ENCODE data around the gene FAM185A.
A peak's percentile ranks its signal among the peaks of the same experiment; 100 is the strongest.
"Not testable (repeated sequence)": the region's sequence is repeated elsewhere in the genome, so short reads cannot be mapped to it uniquely, and the experiment has no call there.

Gene FAM185A

DNA sequence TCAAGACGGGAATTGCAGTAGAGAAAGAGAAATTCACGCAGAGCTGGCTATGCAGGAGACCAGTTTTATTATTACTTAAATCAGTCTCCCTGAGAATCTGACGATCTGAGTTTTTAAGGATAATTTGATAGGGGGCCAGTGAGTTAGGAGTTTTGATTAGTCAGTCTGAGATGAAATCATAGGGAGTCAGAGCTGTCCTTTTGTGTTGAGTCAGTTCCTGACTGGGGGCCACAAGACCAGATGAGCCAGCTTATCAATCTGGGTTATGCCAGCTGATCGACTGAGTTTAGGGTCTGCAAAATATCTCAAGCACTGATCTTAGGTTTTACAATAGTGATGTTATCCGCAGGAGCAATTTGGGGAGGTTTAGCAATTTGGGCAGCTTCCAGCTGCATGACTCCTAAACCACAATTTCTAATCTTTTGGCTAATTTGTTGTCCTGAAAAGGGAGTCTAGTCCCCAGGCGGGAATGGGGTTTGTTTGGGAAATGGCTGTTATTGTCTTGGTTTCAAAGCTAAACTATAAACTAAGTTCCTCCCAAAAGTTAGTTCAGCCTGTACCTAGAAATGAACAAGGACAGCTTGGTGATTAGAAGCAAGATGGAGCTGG is 47.3 kb downstream of the FAM185A start:
- not testable (repeated sequence) for H3K27me3 Mint-ChIP-seq (ENCODE audit: low read depth, poor library complexity); DNase-seq; H3K4me3 Mint-ChIP-seq; H3K27ac Mint-ChIP-seq; H3K4me1 Mint-ChIP-seq
- H3K9me3 Mint-ChIP-seq, result peaks cover 51% of the 10 kb centered on the region
- H3K36me3 Mint-ChIP-seq (ENCODE audit: low read depth), result peaks cover 64% of the 10 kb centered on the region

DNA sequence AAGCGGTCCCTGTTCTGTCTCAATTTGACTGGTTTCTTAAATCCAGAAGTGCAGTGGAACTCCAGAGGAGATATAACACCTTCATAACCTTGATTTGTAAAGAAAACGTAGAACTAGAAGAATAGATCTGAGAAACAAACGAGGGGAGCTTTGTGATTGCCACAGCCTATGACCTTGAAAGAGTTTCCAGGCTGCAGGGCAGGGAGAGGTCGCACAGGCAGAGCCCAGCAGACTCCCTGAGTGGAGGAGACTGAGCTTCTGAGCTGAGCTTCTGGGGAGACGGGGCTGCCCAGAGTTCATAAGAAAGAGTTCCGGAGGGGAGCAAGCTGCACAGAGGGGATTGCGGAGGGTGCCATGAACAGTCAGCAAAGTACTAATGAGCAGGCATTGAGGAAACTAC is 57.8 kb downstream of the FAM185A start:
- no peak for DNase-seq
- Mint-ChIP-seq H3K9me3 (peaks cover 37% of the 10 kb centered on the region), H3K36me3 (ENCODE audit: low read depth) (peaks cover 53% of the 10 kb centered on the region)

DNA sequence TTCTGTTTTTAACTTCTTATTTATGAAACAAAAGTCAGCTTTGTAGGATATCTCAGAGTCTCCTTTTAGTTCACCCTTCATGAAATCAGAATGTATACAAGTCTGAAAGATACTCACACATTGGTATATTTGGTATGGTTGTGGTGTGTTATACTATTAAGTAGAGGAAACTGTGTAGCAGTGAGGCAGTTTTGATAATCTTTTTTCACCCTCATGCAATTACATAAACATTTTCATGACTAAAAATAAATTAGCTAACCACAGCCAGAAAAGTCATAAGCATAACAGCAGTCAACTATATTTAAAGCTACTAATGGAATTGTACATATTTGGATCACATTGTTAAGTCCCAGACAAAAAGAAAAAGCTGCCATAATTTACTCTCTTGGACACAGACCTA is 62.1 kb downstream of the FAM185A start:
- Mint-ChIP-seq H3K27ac (no peak overlapping the region), H3K4me3 (no peak overlapping the region), H3K27me3 (ENCODE audit: low read depth, poor library complexity) (no peaks in the 10 kb centered on the region), H3K4me1 (no peaks in the 10 kb centered on the region), H3K9me3 (no peaks in the 10 kb centered on the region), H3K36me3 (ENCODE audit: low read depth) (peaks cover 31% of the 10 kb centered on the region)
- no peak for DNase-seq
- no peak for TF ChIP-seq CTCF (IDR thresholded peaks at IDR 0.05)

More for the DNA sequence above, 57.8 kb downstream of the FAM185A start:
- TF ChIP-seq CTCF (IDR thresholded peaks at IDR 0.05), result no peak
- Mint-ChIP-seq H3K4me1 (no peaks in the 10 kb centered on the region), H3K27ac (peak overlapping the region; percentile 16), H3K4me3 (no peak overlapping the region), H3K27me3 (ENCODE audit: low read depth, poor library complexity) (no peaks in the 10 kb centered on the region)

- Mint-ChIP-seq H3K4me3 (no peak overlapping the region), H3K27ac (no peak overlapping the region), H3K27me3 (ENCODE audit: low read depth, poor library complexity) (no peaks in the 10 kb centered on the region), H3K36me3 (ENCODE audit: low read depth) (peaks cover 23% of the 10 kb centered on the region), H3K9me3 (no peaks in the 10 kb centered on the region), H3K4me1 (no peaks in the 10 kb centered on the region)
- TF ChIP-seq CTCF (IDR thresholded peaks at IDR 0.05), result no peak
- DNase-seq, result no peak
Measured at GRCh38 chr7:102811942-102812678, 63.3 kb downstream of the FAM185A start.

GRCh38 chr7:102813191-102814024 is 64.6 kb downstream of the FAM185A start:
- H3K36me3 Mint-ChIP-seq (ENCODE audit: low read depth), result peaks cover 15% of the 10 kb centered on the region
- no peaks in the 10 kb centered on the region for H3K4me1 Mint-ChIP-seq
- H3K27me3 Mint-ChIP-seq (ENCODE audit: low read depth, poor library complexity), result no peaks in the 10 kb centered on the region
- no peak overlapping the region for H3K4me3 Mint-ChIP-seq
- no peak overlapping the region for H3K27ac Mint-ChIP-seq
- TF ChIP-seq CTCF (IDR thresholded peaks at IDR 0.05), result no peak
- no peak for DNase-seq
- no peaks in the 10 kb centered on the region for H3K9me3 Mint-ChIP-seq

DNA sequence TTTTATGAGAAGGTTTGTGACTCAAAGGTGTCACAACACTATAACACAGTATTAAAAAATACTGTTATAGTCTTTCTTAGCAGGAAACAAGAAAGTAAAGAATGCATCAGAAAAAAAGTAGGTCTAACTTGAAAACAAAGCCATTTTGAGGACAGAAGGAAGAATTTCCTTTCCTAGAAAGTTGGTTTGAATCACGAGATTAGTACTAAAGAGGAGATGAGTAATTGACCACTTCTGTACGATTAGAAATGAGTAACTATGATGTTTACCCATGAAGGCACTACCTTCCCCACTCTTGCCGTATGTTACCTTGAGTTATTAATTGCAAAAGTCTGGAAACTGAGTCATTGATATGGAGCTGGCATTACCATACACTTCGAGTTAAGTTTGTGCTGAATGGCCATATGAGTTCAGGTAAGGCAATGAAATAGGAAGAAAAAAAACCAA is 65.2 kb downstream of the FAM185A start:
- TF ChIP-seq CTCF (IDR thresholded peaks at IDR 0.05), result no peak
- H3K27me3 Mint-ChIP-seq (ENCODE audit: low read depth, poor library complexity), result no peaks in the 10 kb centered on the region
- no peak overlapping the region for H3K27ac Mint-ChIP-seq
- no peaks in the 10 kb centered on the region for H3K4me1 Mint-ChIP-seq
- no peaks in the 10 kb centered on the region for H3K9me3 Mint-ChIP-seq
- no peak overlapping the region for H3K4me3 Mint-ChIP-seq
- no peak for DNase-seq
- H3K36me3 Mint-ChIP-seq (ENCODE audit: low read depth), result peaks cover 12% of the 10 kb centered on the region
